Measurements from ENCODE around the gene SIPA1. TPM values are rescaled to one million over a fixed set of nuclear protein-coding genes. Genes with fewer than 3 reads are reported as not detected.
"Not testable (repeated sequence)": the region's sequence is repeated elsewhere in the genome, so short reads cannot be mapped to it uniquely, and the experiment has no call there.

SIPA1 gene
- total RNA-seq, 1 experiment from 2014 or later, result 105 TPM

DNA sequence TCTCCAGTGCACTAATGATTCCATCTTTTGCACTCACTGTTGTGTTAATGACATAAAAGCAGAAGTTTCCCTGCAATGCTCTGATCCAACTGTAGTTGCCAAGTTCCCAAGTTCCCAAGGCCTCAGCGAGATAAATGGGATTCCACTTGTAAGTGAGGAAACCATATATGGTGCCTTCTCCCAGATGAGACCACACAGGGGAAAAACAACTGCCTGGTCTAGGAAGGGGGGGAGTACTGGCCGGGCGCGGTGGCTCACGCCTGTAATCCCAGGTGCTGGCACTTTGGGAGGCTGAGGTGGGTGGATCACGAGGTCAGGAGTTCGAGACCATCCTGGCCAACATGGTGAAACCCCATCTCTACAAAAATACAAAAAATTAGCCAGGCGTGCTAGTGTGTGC, 48.1 kb downstream of the SIPA1 start:
- BruUV-seq (replicated peaks), result no TSS peak
- Histone ChIP-seq H3K4me2 (ENCODE audit: low read length) (no peak overlapping the region), H3K9me2 (ENCODE audit: insufficient read depth) (no peaks in the 10 kb centered on the region), H3K9me3 (ENCODE audit: control insufficient read depth in 1 of 2, insufficient read depth in 1 of 2, low read depth in 1 of 2, low read length in 2 of 2) (no peaks in the 10 kb centered on the region), H3K9ac (ENCODE audit: low read length) (no peak overlapping the region), H3K79me2 (ENCODE audit: insufficient read depth, low read length) (no peaks in the 10 kb centered on the region), H3K27me3 (ENCODE audit: insufficient read depth, low read length) (no peaks in the 10 kb centered on the region), H3K4me1 (ENCODE audit: control insufficient read depth in 1 of 2, insufficient read depth in 2 of 2, low read length in 2 of 2) (peaks cover 0 to 5% of the 10 kb centered on the region in 2 experiments; a peak in 1 of 4 replicates), H3K27ac (ENCODE audit: low read depth, low read length) (no peak overlapping the region), H3K4me3 (replicated peaks in 1 of 2; ENCODE audit: low read depth in 1 of 2, low read length in 2 of 2) (no peak overlapping the region), H3K36me3 (ENCODE audit: control insufficient read depth in 1 of 2, insufficient read depth in 2 of 2, low read length in 2 of 2) (no peaks in the 10 kb centered on the region), H2AFZ (ENCODE audit: low read depth, low read length, poor library complexity, severe bottlenecking) (no peak overlapping the region), H4K20me1 (ENCODE audit: insufficient read depth) (no peaks in the 10 kb centered on the region)
- DNase-seq (ENCODE audit: low read depth, low spot score) (no peak), ATAC-seq (no peak)
- RAD21 ChIA-PET (ENCODE audit: low non-redundant PET in 1 of 2, low total read pairs in 2 of 2, uncharacterized antibody in 2 of 2, unreplicated experiment in 2 of 2), result no interaction called here
- TF ChIP-seq YY1 (IDR thresholded peaks at IDR 0.05; ENCODE audit: extremely low read depth, insufficient replicate concordance, low read depth, low read length) (no peak), ELF1 (IDR thresholded peaks at IDR 0.05; ENCODE audit: borderline replicate concordance, low read depth) (no peak), ATF3 (IDR thresholded peaks at IDR 0.05) (no peak), POLR2AphosphoS5 (IDR thresholded peaks at IDR 0.05; ENCODE audit: low read depth, low read length) (no peak), CEBPB (IDR thresholded peaks at IDR 0.05; ENCODE audit: low read depth) (no peak), MAX (IDR thresholded peaks at IDR 0.05) (no peak)
- TF ChIP-seq, protein P1, sequence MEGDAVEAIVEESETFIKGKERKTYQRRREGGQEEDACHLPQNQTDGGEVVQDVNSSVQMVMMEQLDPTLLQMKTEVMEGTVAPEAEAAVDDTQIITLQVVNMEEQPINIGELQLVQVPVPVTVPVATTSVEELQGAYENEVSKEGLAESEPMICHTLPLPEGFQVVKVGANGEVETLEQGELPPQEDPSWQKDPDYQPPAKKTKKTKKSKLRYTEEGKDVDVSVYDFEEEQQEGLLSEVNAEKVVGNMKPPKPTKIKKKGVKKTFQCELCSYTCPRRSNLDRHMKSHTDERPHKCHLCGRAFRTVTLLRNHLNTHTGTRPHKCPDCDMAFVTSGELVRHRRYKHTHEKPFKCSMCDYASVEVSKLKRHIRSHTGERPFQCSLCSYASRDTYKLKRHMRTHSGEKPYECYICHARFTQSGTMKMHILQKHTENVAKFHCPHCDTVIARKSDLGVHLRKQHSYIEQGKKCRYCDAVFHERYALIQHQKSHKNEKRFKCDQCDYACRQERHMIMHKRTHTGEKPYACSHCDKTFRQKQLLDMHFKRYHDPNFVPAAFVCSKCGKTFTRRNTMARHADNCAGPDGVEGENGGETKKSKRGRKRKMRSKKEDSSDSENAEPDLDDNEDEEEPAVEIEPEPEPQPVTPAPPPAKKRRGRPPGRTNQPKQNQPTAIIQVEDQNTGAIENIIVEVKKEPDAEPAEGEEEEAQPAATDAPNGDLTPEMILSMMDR (IDR thresholded peaks at IDR 0.05 in 2 of 3, conservative IDR thresholded peaks at IDR 0.05 in 1 of 3; ENCODE audit: borderline replicate concordance in 1 of 3, insufficient read depth in 1 of 3, low read depth in 2 of 3, low read length in 2 of 3), result no peak
- TF ChIP-seq, protein P2, sequence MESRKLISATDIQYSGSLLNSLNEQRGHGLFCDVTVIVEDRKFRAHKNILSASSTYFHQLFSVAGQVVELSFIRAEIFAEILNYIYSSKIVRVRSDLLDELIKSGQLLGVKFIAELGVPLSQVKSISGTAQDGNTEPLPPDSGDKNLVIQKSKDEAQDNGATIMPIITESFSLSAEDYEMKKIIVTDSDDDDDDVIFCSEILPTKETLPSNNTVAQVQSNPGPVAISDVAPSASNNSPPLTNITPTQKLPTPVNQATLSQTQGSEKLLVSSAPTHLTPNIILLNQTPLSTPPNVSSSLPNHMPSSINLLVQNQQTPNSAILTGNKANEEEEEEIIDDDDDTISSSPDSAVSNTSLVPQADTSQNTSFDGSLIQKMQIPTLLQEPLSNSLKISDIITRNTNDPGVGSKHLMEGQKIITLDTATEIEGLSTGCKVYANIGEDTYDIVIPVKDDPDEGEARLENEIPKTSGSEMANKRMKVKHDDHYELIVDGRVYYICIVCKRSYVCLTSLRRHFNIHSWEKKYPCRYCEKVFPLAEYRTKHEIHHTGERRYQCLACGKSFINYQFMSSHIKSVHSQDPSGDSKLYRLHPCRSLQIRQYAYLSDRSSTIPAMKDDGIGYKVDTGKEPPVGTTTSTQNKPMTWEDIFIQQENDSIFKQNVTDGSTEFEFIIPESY (IDR thresholded peaks at IDR 0.05; ENCODE audit: extremely low read depth, insufficient replicate concordance, low read length), result no peak
- CTCF ChIA-PET, result no interaction called here
- intact Hi-C loops (cut with micrococcal nuclease), result no loop called here
- POLR2A ChIA-PET, result no interaction called here

GRCh38 chr11:65691847-65692246, 53.9 kb downstream of the SIPA1 start:
- CTCF ChIA-PET; BruUV-seq (replicated peaks); intact Hi-C loops (cut with micrococcal nuclease); DNase-seq (ENCODE audit: low read depth, low spot score); POLR2A ChIA-PET; H4K20me1 ChIP-seq (ENCODE audit: insufficient read depth); ATAC-seq; H3K79me2 ChIP-seq (ENCODE audit: insufficient read depth, low read length); H3K27me3 ChIP-seq (ENCODE audit: insufficient read depth, low read length); H3K4me2 ChIP-seq (ENCODE audit: low read length); H2AFZ ChIP-seq (ENCODE audit: low read depth, low read length, poor library complexity, severe bottlenecking); H3K27ac ChIP-seq (ENCODE audit: low read depth, low read length); H3K36me3 ChIP-seq (ENCODE audit: control insufficient read depth in 1 of 2, insufficient read depth in 2 of 2, low read length in 2 of 2); H3K4me3 ChIP-seq (replicated peaks in 1 of 2; ENCODE audit: low read depth in 1 of 2, low read length in 2 of 2); RAD21 ChIA-PET (ENCODE audit: low non-redundant PET in 1 of 2, low total read pairs in 2 of 2, uncharacterized antibody in 2 of 2, unreplicated experiment in 2 of 2); H3K9me2 ChIP-seq (ENCODE audit: insufficient read depth); H3K9me3 ChIP-seq (ENCODE audit: control insufficient read depth in 1 of 2, insufficient read depth in 1 of 2, low read depth in 1 of 2, low read length in 2 of 2); H3K9ac ChIP-seq (ENCODE audit: low read length): not testable (repeated sequence)
- H3K4me1 ChIP-seq (ENCODE audit: control insufficient read depth in 1 of 2, insufficient read depth in 2 of 2, low read length in 2 of 2), result peaks cover 11% of the 10 kb centered on the region in 2 experiments; a peak in 3 of 4 replicates

Measured in HCT116 (cell line).